Measurements from ENCODE around the gene CCDC63. TPM values are rescaled to one million over a fixed set of nuclear protein-coding genes. Genes with fewer than 3 reads are reported as not detected.

Gene CCDC63
- total RNA-seq, 2 donors from 2014 or later = 0.95 to 3.1 TPM

- no peak overlapping the region for H3K4me3 ChIP-seq (ENCODE audit: low read length)
- Mint-ChIP-seq H3K27me3 (ENCODE audit: insufficient read depth) (peaks cover 5% of the 10 kb centered on the region), H3K27ac (no peak overlapping the region), H3K36me3 (ENCODE audit: low read depth) (peaks cover 2% of the 10 kb centered on the region), H3K4me3 (no peak overlapping the region), H3K9me3 (peaks cover 29% of the 10 kb centered on the region), H3K4me1 (peaks cover 14% of the 10 kb centered on the region)
- H3K9me3 ChIP-seq (ENCODE audit: control insufficient read depth, low read length) = no peaks in the 10 kb centered on the region
- H3K27me3 ChIP-seq (ENCODE audit: control insufficient read depth, insufficient read depth, low read length, poor library complexity, severe bottlenecking) = no peaks in the 10 kb centered on the region
- DNase-seq = no peak
- peaks cover 3% of the 10 kb centered on the region for H3K4me1 ChIP-seq (ENCODE audit: control insufficient read depth, insufficient read depth, low read length)
- no peaks in the 10 kb centered on the region for H3K36me3 ChIP-seq (ENCODE audit: control insufficient read depth, insufficient read depth, low read length)
- no peak for TF ChIP-seq CTCF (conservative IDR thresholded peaks at IDR 0.05)
- 89% methylated on average over 5 of the region's 7 CpGs; no CpG with 5 or more reads in 1 of the 2 experiments for WGBS, 2 experiments (ENCODE audit: insufficient coverage in 1 of 2, insufficient read length in 1 of 2)
- no peak overlapping the region for H3K9ac ChIP-seq (ENCODE audit: extremely low read depth, low read length, poor library complexity, severe bottlenecking)
- H3K27ac ChIP-seq (ENCODE audit: low read depth, low read length) = no peak overlapping the region
These were observed 16.4 kb downstream of the CCDC63 start for GRCh38 chr12:110863161-110863560.

GRCh38 chr12:110865521-110865920 lies 18.7 kb downstream of the CCDC63 start:
- Histone ChIP-seq H3K36me3 (ENCODE audit: control insufficient read depth, insufficient read depth, low read length) (no peaks in the 10 kb centered on the region), H3K27ac (ENCODE audit: low read depth, low read length) (no peak overlapping the region), H3K9ac (ENCODE audit: extremely low read depth, low read length, poor library complexity, severe bottlenecking) (no peak overlapping the region), H3K4me3 (ENCODE audit: low read length) (no peak overlapping the region), H3K4me1 (ENCODE audit: control insufficient read depth, insufficient read depth, low read length) (no peaks in the 10 kb centered on the region), H3K9me3 (ENCODE audit: control insufficient read depth, low read length) (peaks cover 10% of the 10 kb centered on the region), H3K27me3 (ENCODE audit: control insufficient read depth, insufficient read depth, low read length, poor library complexity, severe bottlenecking) (no peaks in the 10 kb centered on the region)
- 92 to 94% methylated on average over 4 to 6 of the region's 6 CpGs for WGBS, 2 experiments (ENCODE audit: insufficient coverage in 1 of 2, insufficient read length in 1 of 2)
- no peak for TF ChIP-seq CTCF (conservative IDR thresholded peaks at IDR 0.05)
- peaks cover 11% of the 10 kb centered on the region for H3K4me1 Mint-ChIP-seq
- H3K4me3 Mint-ChIP-seq = no peak overlapping the region
- H3K9me3 Mint-ChIP-seq = peaks cover 38% of the 10 kb centered on the region
- H3K27me3 Mint-ChIP-seq (ENCODE audit: insufficient read depth) = peaks cover 11% of the 10 kb centered on the region
- H3K27ac Mint-ChIP-seq = no peak overlapping the region
- DNase-seq = no peak
- H3K36me3 Mint-ChIP-seq (ENCODE audit: low read depth) = peaks cover 7% of the 10 kb centered on the region

- Mint-ChIP-seq H3K4me3 (no peak overlapping the region), H3K27ac (no peak overlapping the region), H3K4me1 (no peaks in the 10 kb centered on the region), H3K36me3 (ENCODE audit: low read depth) (peaks cover 7% of the 10 kb centered on the region), H3K9me3 (peaks cover 30% of the 10 kb centered on the region), H3K27me3 (ENCODE audit: insufficient read depth) (peaks cover 16% of the 10 kb centered on the region)
- Histone ChIP-seq H3K36me3 (ENCODE audit: control insufficient read depth, insufficient read depth, low read length) (no peaks in the 10 kb centered on the region), H3K27me3 (ENCODE audit: control insufficient read depth, insufficient read depth, low read length, poor library complexity, severe bottlenecking) (no peaks in the 10 kb centered on the region), H3K4me3 (ENCODE audit: low read length) (no peak overlapping the region), H3K9me3 (ENCODE audit: control insufficient read depth, low read length) (peaks cover 10% of the 10 kb centered on the region), H3K4me1 (ENCODE audit: control insufficient read depth, insufficient read depth, low read length) (no peaks in the 10 kb centered on the region), H3K9ac (ENCODE audit: extremely low read depth, low read length, poor library complexity, severe bottlenecking) (no peak overlapping the region), H3K27ac (ENCODE audit: low read depth, low read length) (no peak overlapping the region)
- DNase-seq = no peak
- TF ChIP-seq CTCF (conservative IDR thresholded peaks at IDR 0.05) = no peak
- WGBS, 2 experiments (ENCODE audit: insufficient coverage in 1 of 2, insufficient read length in 1 of 2) = 83 to 92% methylated on average over 2 to 3 of the region's 3 CpGs
These were observed 22.2 kb downstream of the CCDC63 start for GRCh38 chr12:110869026-110869425.
